GM21515 (cell line): ENCODE measurements around the gene PKD1.

Experiments used
- ATAC-seq: cut with Tn5 transposase; IDR thresholded peaks from one replicate; pipeline ENCODE4 v1.9.1; 2021; ENCODE audit not compliant: unreplicated experiment

The PKD1 gene

GRCh38 chr16:2078691-2079090 lies 57.0 kb downstream of the PKD1 start:
- ATAC-seq = no peak

- no peak for ATAC-seq
These were observed 57.6 kb downstream of the PKD1 start for GRCh38 chr16:2078096-2078495.

GRCh38 chr16:2077696-2078095 lies 58.0 kb downstream of the PKD1 start:
- no peak for ATAC-seq

GRCh38 chr16:2077016-2077415 lies 58.7 kb downstream of the PKD1 start:
- ATAC-seq = no peak

- ATAC-seq = no peak
These were observed 59.4 kb downstream of the PKD1 start for GRCh38 chr16:2076072-2076865.

DNA sequence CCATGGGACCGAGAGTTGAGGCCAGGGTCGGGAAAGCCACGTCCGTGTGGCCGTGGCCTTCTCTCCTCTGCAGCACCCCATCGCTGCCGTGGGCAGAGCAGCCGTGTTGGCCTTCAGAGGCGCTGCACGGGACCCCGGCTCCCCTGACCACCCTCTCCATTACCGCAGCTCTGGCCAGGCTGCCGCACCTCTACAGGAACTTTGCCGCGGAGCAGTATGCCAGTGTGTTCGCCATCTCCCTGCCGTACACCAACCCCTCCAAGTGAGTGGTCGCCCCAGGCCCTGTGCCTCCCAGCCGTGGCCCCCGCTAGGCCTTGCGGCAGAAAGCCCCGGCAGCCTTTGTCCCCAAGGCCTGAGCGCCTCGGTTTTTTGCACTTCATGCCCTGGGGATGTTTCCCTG lies 60.1 kb downstream of the PKD1 start:
- ATAC-seq = no peak

DNA sequence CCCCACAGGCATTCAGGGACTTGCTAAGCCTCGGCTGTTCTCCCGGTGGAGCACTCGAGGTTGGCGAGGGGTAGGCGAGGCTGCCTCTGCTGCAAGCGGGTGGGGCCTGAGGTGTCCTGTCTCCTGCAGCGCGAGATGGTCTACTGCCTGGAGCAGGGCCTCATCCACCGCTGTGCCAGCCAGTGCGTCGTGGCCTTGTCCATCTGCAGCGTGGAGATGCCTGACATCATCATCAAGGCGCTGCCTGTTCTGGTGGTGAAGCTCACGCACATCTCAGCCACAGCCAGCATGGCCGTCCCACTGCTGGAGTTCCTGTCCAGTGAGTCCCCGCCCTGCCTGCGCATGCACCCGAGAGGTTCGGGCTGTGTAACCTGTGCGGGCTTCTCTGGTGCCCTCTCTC lies 61.6 kb downstream of the PKD1 start:
- no peak for ATAC-seq

DNA sequence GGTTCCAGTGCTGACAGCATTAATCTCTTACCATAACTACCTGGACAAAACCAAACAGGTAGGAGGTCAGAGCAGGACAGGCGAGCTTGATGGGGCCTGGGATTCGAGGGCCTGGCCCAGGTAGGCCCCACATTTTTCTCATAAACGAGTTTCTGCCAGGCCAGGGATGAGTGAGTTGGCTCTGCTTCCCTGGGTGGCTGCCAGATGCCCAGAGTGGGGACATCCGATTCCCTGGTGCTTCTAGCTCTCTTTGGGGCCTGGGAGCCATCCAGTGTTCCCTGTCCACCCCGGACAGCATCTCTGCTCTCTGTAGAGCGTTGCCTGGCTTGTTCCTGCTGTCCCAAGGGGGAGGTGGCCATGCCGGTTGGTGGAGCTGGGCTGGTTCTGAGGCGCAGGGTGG lies 62.8 kb downstream of the PKD1 start:
- no peak for ATAC-seq

- ATAC-seq = no peak
These were observed 64.1 kb downstream of the PKD1 start for GRCh38 chr16:2071454-2072202.

GRCh38 chr16:2070576-2071453 lies 64.9 kb downstream of the PKD1 start:
- ATAC-seq = no peak

DNA sequence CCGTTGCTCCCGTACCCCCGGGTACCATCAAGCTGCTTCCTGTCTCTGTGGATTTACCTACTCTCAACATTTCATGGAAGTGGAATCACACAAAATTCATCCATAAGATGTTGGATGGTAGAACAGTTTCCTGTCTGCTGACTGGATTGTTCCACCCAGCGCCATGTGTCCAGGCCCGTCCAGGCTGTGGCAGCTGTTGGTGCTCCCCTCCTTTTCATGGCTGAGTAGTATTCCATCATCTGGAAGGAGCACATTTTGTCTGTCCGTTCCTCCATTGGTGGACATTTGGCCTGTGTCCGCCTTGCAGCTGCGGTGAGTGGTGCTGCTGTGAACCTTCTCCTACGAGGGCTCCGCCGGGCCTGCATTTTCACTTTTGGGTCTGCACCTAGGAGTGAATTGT lies 69.6 kb downstream of the PKD1 start:
- no peak for ATAC-seq

GRCh38 chr16:2064368-2064945 lies 71.2 kb downstream of the PKD1 start:
- ATAC-seq = no peak

DNA sequence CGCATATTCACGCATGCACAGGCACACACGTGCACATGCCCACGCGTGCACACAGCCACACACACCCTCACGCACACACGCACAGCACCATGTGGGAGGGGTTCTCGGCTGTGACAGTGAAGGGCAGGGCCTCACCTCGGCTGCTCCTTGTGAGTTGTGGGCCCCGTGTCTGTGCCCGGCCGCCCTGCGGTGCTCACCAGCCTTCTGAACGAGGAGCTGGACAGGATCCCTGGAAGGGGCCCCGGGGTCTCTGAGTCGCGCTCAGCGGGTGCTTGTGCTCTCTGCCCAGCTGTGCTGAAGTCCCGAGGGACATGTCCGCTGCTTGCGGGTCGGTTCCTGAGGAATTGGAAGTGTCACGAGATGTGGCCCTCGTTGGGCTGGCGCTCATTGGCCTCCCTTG lies 71.8 kb downstream of the PKD1 start:
- ATAC-seq = no peak

GRCh38 chr16:2062801-2063200 lies 72.9 kb downstream of the PKD1 start:
- no peak for ATAC-seq

DNA sequence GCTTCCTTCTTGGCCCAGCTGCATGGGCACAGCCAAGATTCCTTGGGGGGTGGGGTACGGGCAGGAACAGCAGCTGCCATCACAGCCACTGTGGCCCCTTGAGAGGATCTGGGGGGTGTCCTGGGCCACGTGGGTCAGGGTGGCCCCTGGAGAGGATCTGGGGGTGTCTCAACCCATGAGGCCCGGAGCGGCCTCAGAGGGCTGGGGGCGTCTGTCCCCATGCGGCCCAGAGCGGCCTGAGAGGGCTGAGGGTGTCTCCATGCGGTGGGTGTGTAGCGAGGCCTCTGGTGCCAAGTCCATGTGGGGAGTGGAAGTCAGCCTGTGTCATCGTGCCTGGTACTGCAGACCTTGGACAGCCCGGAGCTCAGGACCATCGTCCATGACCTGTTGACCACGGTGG lies 74.2 kb downstream of the PKD1 start:
- no peak for ATAC-seq

- ATAC-seq = no peak
These were observed 74.7 kb downstream of the PKD1 start for GRCh38 chr16:2061023-2061422.

GRCh38 chr16:2060346-2060745 lies 75.4 kb downstream of the PKD1 start:
- ATAC-seq = no peak

DNA sequence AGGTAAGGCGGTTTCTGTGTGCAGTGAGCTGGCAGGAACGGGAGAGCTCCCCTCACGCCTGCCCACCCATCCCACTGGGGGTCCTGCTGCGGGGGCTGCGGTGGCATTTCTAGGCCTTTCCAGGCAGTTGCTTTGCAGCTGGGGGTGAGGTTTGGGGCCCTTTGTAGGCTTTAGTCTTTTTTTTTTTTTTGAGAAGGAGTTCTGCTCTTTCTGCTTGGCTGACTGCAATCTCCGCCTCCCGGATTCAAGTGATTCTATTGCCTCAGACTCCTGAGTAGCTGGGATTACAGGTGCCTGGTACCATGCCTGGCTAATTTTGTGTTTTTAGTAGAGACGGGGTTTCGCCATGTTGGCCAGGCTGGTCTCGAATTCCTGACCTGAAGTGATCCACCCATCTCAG lies 76.8 kb downstream of the PKD1 start:
- no peak for ATAC-seq

GRCh38 chr16:2058420-2058819 lies 77.3 kb downstream of the PKD1 start:
- no peak for ATAC-seq

DNA sequence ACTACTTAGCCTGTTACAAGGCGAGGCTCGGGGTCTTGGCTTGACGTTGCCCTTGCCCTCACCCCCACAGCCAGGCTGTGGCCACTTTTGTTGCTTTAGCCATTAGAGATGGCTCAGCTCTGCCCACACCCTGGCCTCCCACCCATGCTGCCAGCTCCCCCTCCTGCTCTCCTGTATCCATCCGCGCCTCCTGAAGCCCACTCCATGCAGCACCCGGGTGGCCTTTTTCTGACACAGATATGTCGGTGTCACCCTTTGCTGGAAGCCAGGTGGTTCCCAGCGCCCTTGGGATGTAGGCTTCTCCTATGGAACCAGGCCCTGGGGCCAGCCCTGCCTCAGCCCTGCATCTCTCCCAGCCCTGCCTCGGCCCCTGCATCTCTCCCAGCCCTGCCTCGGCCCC lies 78.3 kb downstream of the PKD1 start:
- no peak for ATAC-seq

DNA sequence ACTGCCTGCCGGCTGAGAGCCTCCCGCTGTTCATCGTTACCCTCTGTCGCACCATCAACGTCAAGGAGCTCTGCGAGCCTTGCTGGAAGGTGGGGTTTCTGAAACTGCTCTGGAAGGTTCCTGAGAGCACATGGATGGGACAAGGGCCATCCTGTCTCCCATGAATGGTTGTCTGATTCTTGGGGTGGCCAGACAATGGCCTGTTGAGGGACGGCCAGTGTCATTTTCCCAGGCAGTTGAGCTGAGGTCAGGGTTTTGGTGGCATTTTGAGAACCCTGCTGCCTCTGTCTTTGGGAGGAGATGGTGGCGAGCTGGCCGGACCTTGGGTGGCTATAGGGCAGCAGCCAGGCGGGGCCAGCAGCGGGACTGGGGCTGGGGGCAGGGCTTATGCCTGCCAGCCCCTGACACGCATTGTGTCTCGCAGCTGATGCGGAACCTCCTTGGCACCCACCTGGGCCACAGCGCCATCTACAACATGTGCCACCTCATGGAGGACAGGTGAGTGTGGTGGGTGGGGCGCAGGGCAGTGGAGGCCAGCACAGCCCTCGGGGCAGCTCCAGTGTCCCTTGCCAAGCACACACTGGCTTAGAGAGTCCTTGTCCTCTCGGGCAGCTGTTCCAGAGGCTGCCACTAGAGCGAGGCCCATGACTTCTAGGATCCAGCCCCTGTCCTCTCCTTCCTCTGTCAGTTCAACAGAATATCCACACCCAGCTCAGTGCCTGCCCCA lies 78.9 kb downstream of the PKD1 start:
- no peak for ATAC-seq
